Iris pigment epithelial cell (primary cell): ENCODE data around the gene GPR3.
"Not testable (repeated sequence)": the region's sequence is repeated elsewhere in the genome, so short reads cannot be mapped to it uniquely, and the experiment has no call there.

Experiments
- DNase-seq: peaks from one replicate; pipeline ENCODE4 v3.0.0-alpha.2; 2011; ENCODE audit warnings: low read depth

GPR3 gene

DNA sequence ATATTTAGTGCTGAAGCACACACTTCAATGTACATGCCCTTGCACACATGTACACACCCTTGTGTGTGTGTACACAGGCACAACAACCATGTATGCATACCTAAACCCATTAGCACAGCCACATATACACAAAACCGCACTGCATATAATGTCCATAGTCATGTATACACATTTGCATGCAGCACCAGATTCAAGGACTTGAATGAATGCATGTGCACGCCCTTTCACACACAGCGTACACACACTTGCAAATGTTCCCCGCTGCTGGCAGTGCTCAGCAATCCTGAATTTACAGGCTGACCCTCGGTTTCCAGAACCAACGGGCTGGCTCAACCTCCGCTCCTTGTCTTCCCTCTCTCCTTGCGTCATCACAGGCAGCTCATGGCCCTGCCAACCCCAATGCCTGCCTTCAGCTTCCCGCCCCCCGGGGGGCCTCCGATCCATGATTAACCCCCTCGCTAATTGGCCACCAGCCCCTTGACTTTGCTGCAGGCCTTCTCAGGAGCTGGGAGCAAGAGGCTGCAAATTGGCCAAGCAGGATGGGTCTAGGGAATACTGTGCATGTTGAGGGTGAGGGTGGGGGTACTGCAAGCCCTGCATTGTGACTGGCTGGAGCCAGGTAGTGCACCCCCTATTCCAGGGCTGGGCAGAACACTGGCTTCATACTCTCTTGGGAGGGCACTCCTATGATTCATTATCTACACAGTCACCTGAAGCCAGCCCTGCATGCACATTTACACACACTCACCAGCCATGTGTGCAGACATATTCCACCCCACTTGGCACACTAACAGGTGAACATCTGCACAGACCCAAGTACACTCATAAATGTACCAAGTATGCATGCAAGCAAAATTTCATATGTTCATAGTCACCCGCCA lies 7.9 kb downstream of the GPR3 start:
- DNase-seq: no peak

DNA sequence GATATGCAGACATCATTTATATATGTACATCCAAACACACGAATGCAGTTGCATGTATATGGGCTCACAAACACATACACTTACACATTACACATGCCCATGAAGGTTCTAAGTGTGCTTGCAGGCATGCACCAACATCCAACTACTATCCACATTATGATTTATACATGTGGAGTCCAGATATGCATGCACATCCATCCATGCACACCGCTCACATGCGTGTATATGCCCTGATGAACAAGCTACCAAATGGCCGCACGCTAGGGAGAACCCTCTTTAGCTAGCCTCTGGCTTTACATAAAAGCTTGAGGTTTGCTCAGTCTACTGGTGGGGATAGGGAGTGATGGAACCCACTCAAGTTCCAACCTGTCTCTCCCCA lies 8.5 kb downstream of the GPR3 start:
- no peak for DNase-seq

DNA sequence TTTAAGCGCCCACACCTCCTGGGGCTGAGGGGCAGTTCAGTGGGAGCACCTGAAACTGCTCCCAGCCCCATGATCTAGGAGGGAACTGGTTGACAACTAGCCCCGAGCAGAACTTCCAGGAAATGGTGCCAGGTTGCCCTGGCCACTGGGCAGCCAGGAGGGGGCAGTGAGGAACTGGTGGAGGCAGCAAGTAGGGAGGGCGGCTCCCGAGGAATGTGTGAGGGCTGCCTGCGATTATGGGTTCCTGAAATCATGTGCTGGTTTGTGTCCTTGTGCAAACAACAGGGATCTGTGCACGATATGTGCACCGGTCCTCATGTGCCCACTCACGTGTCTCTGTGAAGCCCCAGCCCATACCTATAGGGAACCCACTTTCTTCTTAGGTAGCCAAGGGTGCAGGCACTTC lies 9.9 kb downstream of the GPR3 start:
- peak; percentile 61 for DNase-seq

DNA sequence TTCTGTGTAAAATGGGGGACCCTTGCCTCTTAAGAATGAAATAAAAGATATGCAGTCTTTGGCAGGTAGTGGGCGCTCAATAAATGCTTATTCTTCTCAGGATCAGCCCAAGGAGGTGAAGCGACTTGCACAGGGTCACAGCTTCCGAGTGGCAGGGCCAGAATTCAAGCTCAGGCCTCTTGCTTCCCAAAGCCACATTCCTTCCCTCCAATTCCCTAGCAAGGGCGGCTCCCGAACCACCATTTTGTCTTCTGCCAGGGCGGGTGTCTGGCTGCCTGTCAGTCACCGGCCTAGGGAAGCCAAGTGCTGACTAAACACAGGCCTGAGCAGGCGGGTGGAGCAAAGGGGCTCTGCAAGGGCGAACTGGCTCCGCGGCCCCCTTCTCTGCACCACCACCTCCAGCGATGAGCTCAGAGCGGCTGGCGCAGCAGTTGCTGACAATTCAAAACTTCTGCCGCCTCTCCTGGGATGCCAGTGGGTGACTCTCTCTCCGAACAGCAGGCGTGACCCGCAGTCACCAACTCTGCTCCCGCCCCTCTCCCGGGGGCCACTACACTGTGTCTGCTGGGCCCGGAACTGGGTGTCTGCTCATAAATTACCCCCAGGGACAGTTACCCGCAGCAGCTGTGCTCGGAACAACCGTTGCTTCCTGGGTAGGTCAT lies 10.8 kb downstream of the GPR3 start:
- DNase-seq: peak; percentile 28

DNA sequence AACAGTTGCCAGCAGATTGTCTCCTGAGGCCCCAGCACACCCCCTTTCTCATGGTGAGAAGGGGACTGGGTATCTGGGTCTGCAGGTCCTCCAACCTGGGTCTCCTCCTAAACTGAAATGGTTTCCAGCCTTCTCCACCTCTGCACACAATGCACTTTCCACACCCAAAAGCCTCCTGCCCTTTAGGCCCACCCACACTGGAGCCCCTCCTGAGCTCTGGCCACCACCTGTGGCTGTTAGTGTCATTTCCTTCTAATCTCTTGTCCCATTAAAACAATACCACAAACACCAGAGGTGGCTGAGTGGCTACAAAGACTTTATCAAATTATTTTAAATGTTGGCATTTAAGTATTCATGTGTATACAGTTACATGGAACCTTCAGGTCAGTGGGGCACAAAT lies 11.5 kb downstream of the GPR3 start:
- no peak for DNase-seq

DNA sequence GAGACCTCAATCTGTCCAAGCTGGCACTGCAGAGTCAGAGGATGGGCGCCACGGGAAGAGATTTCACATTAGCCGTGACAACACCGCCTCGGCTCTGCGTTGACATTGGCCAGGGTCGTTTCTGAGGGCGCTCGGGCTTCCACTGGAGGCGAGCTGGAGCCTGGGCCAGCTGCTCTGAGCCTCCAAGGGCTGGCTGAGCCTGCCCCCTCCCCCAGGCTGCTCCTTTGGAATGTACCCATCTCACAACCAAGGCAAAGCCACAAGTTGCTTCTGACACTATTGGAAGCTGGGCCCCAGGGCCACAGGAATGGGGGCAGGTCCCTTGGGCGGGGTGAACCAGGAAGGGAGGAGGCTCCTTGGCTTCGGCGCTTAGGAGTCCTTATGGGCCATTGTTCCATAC lies 12.7 kb downstream of the GPR3 start:
- peak; percentile 57 for DNase-seq

DNA sequence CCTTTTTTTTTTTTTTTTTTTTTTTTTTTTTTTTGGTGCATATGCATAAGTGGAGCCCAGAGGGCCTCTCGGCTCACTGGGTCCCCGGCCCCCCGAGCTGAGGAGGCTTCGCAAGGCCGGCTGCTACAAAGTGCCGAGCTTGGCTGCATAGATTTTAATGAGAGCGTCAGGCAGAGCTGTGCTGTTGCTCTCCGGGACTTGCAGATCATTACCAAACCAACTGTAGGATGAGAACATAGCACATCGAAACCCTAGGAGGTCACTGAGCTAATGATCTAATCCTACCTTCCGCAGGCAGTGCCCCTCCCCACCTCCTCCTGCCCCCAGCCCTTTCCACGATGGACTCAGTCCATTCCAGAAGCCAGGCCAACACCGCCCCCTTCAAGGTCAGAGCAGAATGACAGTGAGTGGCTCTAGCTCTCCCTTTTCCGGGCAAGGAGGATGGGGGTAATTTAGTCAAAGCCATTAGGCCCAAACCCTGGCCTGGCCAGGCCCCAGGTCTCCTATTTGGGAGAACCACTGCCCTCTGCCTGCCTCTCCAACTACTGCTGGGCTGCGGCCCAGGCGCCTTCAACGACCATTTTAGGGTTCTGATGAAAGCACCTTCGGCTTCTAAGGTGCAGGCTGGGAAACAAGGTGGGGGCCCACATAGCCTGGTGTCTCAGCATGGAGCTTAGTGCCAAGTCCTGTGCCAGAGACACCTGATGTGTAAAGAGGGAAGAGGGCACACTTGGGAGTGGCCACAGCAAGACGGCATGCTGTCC lies 13.4 kb downstream of the GPR3 start:
- not testable (repeated sequence) for DNase-seq

DNA sequence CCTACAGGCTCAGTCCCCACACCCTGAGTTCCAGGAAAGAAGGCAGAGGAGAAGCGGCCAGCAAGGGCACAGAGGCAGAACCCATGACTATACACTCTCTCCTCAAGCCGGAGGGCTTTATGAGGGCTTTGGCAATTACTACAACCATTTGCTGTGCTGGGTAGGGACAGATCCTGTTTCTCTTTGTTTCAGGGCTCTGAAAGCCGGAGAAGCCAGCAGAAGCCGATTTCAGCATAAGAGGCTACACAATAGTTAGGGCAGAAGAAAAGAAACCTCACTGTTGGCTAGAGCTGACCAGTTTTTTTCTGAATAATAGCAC lies 13.9 kb downstream of the GPR3 start:
- DNase-seq: no peak

DNA sequence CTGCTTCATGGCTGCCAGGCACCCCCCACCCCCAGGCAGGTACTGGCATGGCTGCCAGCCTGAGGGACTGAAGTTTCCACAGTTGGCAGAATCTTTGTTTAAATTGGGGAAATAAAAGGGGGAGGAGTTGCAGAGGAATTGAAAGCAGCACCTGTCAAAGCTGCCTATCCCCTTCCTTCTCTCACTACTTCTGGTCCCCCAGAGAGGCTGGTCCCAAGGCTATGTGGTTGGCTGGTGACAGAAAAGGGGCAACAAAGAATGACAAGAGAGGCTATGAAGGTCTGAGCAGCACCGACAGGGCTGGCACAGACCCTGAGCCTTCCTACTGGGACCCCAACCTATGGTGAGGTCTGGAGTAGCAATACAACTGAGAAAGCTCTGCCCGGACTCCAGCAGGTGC lies 14.4 kb downstream of the GPR3 start:
- not testable (repeated sequence) for DNase-seq

DNA sequence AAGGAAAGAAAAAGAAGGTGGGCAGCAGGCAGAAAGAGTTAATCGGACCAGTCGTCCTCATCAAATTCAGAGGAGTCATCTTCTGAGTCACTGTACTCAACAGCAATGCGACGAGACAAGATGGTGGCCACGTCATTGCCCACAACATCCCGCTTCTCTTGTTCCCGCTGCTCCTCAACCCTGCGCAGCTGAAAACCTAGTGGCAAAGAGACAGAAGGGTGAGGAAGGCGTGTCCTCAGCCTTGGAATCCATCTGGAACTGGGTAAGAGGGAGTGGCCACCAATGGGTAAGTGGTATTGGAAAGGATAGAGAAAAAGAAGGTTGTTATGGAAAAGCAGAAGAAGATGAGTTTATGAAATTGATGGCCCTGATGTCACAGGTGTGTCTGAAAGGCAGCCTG lies 15.7 kb downstream of the GPR3 start:
- no peak for DNase-seq

DNA sequence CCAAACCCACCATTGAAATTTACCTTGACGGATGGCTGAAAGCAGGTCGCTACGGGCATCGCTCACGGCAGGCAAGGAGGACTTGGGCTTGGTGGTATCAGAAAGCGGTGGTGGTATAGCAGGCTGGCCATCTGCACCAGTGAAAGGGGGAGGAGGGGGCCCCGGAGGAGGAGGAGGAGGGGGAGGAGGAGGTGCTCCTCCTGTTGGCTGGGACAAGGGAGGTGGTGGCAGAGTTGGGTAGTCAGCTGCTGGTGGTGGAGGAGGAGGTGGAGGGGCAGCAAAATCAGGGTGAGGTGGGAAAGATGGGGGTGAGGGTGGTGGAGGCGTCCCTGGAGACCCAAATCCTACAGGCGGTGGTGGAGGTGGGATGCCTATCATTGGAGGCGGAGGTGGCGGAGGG lies 17.2 kb downstream of the GPR3 start:
- DNase-seq: no peak

DNA sequence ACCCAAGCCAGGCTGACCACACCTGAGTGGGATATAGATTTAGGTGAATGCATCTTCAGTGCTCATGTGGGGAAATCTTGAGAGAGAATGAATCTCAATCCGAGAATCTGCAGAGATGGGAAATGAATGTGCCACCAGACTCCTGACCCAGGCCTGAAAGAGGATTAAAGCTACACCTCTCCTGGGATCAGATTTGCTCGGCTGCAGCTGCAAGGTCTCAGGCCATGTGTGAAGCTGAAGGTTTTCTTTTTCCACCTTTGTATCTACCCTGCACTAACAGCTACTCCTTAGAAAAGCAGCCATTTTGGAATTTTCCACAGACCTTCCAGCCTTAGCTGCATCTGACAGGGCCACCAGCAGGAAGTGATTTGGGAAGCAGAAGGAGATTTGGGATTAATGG lies 18.3 kb downstream of the GPR3 start:
- no peak for DNase-seq

DNA sequence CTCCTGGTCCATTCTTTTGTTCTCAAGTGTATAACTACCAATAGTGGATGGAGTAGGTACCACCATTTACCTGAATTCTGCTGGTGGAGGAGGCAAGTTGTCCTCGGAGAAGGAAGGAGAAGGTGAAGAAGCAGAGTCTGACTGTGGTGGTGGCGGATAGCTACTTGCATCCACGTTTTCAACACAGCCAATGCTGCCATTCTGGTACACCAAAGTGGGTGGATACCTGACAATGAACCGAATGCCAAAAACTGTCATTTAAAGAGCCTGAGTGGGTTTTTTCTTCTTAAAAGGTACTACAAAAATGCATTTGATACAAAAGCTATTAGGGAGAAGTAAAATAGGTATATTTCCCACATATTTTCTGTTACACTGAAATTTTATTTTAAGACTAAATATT lies 20.1 kb downstream of the GPR3 start:
- DNase-seq: no peak

DNA sequence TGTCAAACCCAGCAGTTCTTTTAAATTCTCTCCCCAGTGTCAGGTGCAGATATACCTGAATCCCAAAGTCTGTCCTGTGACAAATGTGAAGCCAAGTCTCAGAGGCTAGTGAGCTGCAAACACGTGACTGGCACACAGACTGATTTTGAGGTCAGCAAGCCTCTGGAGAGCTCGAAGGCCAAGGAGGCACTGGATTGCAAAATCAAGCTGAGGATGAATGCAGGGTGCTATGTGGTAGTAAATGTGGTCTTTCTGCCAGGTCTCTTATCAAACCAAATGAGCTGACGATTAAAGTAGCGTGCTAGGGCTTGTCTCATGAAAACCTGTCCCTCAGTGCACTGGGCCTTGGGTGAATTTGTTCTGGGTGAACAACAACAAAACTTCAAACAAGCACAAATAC lies 20.6 kb downstream of the GPR3 start:
- DNase-seq: no peak

DNA sequence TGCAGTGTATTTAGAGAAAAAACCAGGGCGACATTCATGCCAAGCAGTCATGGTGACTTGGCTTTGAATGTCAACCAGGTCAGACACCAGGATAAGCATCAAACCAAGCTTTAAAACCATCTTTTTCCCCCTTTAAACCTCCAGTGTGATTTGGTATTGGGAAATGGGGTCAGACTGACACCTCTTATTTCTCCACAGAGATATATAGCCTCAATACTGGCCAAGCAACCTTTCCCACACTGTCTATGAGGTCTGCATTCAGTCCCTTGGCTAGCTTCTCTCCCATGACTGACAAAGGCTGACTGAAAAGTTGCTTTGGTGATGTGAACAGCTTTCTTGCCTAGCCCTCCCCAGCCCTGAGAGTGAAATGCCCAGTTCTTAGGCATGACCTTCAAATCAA lies 21.7 kb downstream of the GPR3 start:
- no peak for DNase-seq

DNA sequence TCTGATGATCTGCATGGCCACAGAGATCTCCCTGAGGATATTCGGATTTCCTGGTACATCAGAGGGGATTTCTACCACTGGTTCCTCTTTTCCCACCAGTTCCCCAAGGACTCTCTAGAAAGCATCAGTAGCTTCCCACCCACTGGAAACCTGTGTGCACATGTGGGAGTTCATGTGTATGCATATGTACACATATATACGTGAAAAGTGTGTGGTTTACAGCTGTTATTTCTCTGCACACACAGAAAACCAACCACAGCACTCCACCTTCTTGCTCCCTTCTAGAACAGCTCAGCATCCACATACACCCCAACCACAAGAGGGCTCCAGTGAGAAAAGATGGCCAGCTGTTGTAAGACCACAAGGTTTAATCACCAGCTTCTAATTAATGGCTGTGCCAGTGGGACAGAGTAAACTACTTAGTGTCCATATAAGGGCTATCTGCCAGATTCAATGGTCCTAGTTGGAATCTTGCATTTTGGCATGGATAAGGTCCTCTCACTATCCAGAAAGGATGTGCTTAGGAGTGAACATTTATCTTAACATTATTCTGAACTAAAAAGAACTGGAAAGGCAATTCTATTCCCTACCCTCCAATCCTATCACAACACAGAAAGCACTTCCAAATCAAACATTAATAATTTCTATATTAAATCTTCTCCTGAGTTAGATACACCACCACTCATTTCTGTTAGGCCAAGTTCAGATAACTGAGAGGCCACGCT lies 24.1 kb downstream of the GPR3 start:
- peak; percentile 70 for DNase-seq

DNA sequence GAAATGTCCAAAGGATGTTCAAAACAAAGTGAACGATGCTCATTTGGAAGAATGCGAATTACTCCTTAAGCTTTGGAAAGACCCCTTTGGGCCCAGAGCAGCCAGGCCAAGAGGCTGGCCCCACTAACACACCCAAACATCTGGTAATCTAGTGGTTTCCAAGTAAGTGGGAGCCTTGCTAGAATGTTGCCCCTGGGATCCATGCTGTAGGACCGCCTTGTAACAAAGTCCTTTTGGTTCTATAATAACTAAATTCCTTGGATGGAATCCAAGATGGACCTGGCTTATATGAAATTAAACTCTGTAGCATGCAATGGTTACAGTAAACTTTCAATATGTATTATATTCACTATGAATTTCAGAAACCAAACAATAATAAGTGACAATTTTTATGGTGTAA lies 25.3 kb downstream of the GPR3 start:
- no peak for DNase-seq

DNA sequence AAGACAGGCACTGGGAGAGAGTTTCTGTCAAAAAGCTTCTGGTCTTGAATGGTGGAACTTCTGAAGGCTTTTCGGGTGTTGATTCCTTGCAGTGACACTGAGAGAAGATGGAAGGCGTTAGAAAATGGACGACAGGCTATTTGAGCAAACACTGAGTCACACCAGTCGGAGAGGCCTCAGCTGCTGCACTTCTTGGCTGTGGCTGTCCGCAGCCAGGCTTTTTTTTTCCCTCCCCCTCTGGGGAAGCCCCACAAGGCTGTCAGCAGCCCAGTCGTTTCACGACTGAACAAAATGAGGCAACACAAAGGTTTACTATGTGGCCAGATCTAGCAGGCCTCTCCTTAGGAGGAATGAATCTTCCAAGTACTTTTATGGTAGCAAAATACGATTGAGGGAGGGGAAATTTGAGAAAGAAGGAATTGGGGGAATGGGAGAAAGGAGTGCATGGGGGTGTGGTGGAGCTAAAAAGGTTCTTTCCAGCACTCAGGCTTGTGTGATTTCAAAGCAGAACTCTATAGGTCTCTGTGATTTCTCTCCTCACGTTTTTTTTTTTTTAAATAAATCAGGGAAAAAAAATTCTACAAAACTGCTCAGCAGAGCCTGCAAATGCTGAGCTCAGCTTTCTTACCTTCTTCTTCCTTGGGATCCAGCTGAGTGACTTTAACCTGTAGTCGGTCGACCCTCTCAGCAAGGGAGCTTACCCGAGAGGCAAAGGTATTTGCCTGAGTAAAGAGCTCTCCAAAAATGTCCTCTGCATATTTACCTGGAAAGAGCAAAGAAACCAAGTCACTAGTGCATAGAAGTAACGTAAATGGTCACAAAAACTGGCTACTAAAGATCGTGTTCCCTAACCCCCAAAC lies 26.1 kb downstream of the GPR3 start:
- peak; percentile 97 for DNase-seq

DNA sequence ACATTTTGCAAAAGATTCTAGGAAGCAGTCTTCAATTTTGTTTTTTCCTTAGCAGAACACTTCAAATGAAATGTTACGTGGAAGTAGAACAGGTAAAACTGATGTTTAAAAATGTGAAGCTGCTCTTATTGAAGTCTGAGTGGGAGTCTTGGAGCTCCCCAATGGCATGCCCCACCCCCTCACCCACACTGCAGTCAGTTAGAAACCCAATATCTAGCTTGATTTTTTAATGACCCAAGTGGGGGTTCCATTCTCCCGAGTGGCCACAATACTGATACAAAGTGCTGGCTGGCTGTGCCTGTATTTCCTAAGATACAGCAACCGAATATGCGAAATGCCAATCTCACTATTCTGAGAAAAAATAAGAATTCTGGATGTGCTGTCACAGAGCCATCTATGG lies 31.3 kb downstream of the GPR3 start:
- no peak for DNase-seq

DNA sequence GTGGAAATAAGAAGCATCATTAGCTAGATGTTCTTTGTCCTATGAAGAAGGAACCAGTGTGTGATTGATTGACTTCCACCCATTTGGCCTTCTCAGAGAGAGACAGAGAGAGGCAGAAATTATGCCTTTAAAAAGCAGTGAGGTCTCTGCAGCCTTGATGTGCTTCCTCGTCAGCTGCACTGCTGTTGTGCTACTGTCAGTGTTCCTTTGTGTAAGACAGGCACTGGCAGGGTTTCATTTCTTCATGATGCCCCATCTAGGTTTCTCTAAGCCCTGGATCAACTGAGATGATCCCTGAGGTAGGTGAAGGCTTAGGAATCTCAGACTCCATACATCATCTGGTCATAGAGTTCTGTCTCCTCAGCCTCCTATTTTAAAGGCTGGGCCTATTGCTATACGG lies 34.9 kb downstream of the GPR3 start:
- no peak for DNase-seq

DNA sequence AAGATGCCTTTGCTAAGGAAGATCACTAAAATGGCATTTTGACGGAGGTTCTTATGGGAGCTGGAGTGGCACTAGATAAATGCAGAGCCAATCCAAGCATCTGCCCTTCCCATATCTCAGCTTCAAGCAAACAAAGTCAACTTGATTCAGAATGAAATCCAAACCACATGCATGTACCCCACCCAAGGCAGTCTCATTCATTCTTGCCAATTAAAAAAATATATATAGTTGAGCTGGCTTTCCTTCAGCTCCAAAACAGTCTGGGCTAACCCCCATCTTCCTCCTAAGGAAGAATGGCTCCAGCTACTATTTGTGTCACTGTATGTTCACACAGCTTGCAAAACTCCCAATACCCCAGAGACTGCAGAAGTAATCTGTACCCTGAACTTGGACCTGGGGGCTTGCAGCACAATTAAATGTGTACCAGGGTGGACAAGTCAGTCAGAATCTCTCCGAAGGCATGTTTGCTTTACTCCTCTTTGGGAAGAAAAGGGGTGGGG lies 35.4 kb downstream of the GPR3 start:
- no peak for DNase-seq
